HCT116 (cell line): ENCODE results near the gene SH3RF2.

Experiments used
- CBX3 ChIP-seq: IDR thresholded peaks from 2 replicates; pipeline ENCODE4 v1.6.1; 2012; ENCODE audit warnings: low read depth
- EGR1 ChIP-seq: IDR thresholded peaks from 2 replicates; pipeline ENCODE4 v1.6.1; 2012; ENCODE audit warnings: low read depth
- EZH2 ChIP-seq: fragments of 200-600 bp; sonication (generic); IDR thresholded peaks from 2 replicates; pipeline ENCODE4 v1.6.1; 2017; ENCODE audit warnings: antibody characterized with exemption, mixed run types
- EZH2phosphoT487 ChIP-seq: fragments of 200-600 bp; IDR thresholded peaks from 2 replicates; pipeline ENCODE4 v1.6.1; 2018; ENCODE audit warnings: antibody characterized with exemption, borderline replicate concordance
- POLR2A ChIP-seq: IDR thresholded peaks from 2 replicates; pipeline ENCODE4 v1.7.0; 2011; ENCODE audit warnings: borderline replicate concordance; ENCODE audit not compliant: insufficient read depth, insufficient read length; ENCODE audit errors: extremely low read depth
- POLR2AphosphoS5 ChIP-seq: IDR thresholded peaks from 2 replicates; pipeline ENCODE4 v1.6.1; 2011; ENCODE audit warnings: mild to moderate bottlenecking, low read depth, low read length, moderate library complexity
- SRF ChIP-seq: IDR thresholded peaks from 2 replicates; pipeline ENCODE4 v1.6.1; 2012; ENCODE audit warnings: low read depth
- ZFX ChIP-seq: fragments of 450-650 bp; IDR thresholded peaks from 2 replicates; pipeline ENCODE4 v1.6.1; 2017
- TF ChIP-seq, protein P1 (sequence below), 3 experiments: fragments of 200-600 bp in 1 of 3; sonication (generic) in 1 of 3; IDR thresholded peaks in 2 of 3; conservative IDR thresholded peaks in 1 of 3; 2 replicates each; pipeline ENCODE4 v1.5.1; 2012 to 2017; ENCODE audit warnings: low read depth in 2 of 3, low read length in 2 of 3, antibody characterized with exemption in 1 of 3, borderline replicate concordance in 1 of 3, control low read depth in 1 of 3, mild to moderate bottlenecking in 1 of 3, mixed read lengths in 1 of 3, mixed run types in 1 of 3, moderate library complexity in 1 of 3; ENCODE audit not compliant: insufficient read depth in 1 of 3

GRCh38 chr5:146082798-146083197, 146.4 kb downstream of the SH3RF2 start:
- TF ChIP-seq, protein P1, sequence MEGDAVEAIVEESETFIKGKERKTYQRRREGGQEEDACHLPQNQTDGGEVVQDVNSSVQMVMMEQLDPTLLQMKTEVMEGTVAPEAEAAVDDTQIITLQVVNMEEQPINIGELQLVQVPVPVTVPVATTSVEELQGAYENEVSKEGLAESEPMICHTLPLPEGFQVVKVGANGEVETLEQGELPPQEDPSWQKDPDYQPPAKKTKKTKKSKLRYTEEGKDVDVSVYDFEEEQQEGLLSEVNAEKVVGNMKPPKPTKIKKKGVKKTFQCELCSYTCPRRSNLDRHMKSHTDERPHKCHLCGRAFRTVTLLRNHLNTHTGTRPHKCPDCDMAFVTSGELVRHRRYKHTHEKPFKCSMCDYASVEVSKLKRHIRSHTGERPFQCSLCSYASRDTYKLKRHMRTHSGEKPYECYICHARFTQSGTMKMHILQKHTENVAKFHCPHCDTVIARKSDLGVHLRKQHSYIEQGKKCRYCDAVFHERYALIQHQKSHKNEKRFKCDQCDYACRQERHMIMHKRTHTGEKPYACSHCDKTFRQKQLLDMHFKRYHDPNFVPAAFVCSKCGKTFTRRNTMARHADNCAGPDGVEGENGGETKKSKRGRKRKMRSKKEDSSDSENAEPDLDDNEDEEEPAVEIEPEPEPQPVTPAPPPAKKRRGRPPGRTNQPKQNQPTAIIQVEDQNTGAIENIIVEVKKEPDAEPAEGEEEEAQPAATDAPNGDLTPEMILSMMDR (IDR thresholded peaks at IDR 0.05 in 2 of 3, conservative IDR thresholded peaks at IDR 0.05 in 1 of 3; ENCODE audit: borderline replicate concordance in 1 of 3, insufficient read depth in 1 of 3, low read depth in 2 of 3, low read length in 2 of 3): no peak
- TF ChIP-seq EZH2 (no peak), CBX3 (no peak), EGR1 (no peak), POLR2A (no peak), ZFX (no peak), EZH2phosphoT487 (no peak), POLR2AphosphoS5 (no peak), SRF (no peak)
